NT2/D1 (cell line): Measurements from ENCODE around the gene PTRH2.

Experiments used
- DNase-seq: peaks from one replicate; pipeline ENCODE4 v3.0.0-alpha.2; 2011; ENCODE audit warnings: low read depth, low spot score
- H3K27me3 ChIP-seq: 2 replicates; pipeline ENCODE4 v1.6.0; 2011; ENCODE audit warnings: mild to moderate bottlenecking; ENCODE audit not compliant: insufficient read length, insufficient read depth
- H3K36me3 ChIP-seq: 2 replicates; pipeline ENCODE4 v1.6.1; 2011; ENCODE audit warnings: mild to moderate bottlenecking, low read length, mixed read lengths; ENCODE audit not compliant: insufficient read depth, insufficient read length
- H3K4me1 ChIP-seq: 2 replicates; pipeline ENCODE4 v1.5.1; 2011; ENCODE audit not compliant: insufficient read depth, insufficient read length
- H3K4me3 ChIP-seq: 2 replicates; pipeline ENCODE4 v1.5.1; 2011; ENCODE audit warnings: low read depth; ENCODE audit not compliant: insufficient read length
- H3K9ac ChIP-seq: 2 replicates; pipeline ENCODE4 v1.6.0; 2011; ENCODE audit warnings: low read depth; ENCODE audit not compliant: insufficient read length
- H3K9me3 ChIP-seq: 2 replicates; pipeline ENCODE4 v1.5.1; 2011; ENCODE audit warnings: mild to moderate bottlenecking, low read length; ENCODE audit not compliant: insufficient read depth
- SUZ12 ChIP-seq: IDR thresholded peaks from 2 replicates; pipeline ENCODE4 v1.6.1; 2011; ENCODE audit not compliant: insufficient read length, insufficient read depth; ENCODE audit errors: extremely low read depth
- YY1 ChIP-seq: IDR thresholded peaks from 2 replicates; pipeline ENCODE4 v1.6.1; 2011; ENCODE audit not compliant: insufficient read length, insufficient read depth
- ZNF274 ChIP-seq: IDR thresholded peaks from 2 replicates; pipeline ENCODE4 v1.6.1; 2011; ENCODE audit warnings: mild to moderate bottlenecking, low read depth, low read length

Gene PTRH2

GRCh38 chr17:59699786-59700185 lies 7.4 kb downstream of the PTRH2 start:
- Histone ChIP-seq H3K4me1 (no peaks in the 10 kb centered on the region), H3K9ac (no peak overlapping the region), H3K4me3 (no peak overlapping the region), H3K36me3 (peaks cover 92% of the 10 kb centered on the region), H3K9me3 (no peaks in the 10 kb centered on the region), H3K27me3 (no peaks in the 10 kb centered on the region)
- DNase-seq: no peak
- TF ChIP-seq ZNF274: no peak
- TF ChIP-seq SUZ12: no peak
- TF ChIP-seq YY1: no peak

- Histone ChIP-seq H3K36me3 (peaks cover 92% of the 10 kb centered on the region), H3K4me3 (no peak overlapping the region), H3K9ac (no peak overlapping the region), H3K4me1 (no peaks in the 10 kb centered on the region), H3K27me3 (no peaks in the 10 kb centered on the region), H3K9me3 (no peaks in the 10 kb centered on the region)
- TF ChIP-seq ZNF274: no peak
- TF ChIP-seq YY1: no peak
- TF ChIP-seq SUZ12: no peak
- DNase-seq: no peak
Observed at GRCh38 chr17:59699218-59699617, 8.0 kb downstream of the PTRH2 start.

- Histone ChIP-seq H3K36me3 (peaks cover 94% of the 10 kb centered on the region), H3K4me3 (no peak overlapping the region), H3K4me1 (no peaks in the 10 kb centered on the region), H3K27me3 (no peaks in the 10 kb centered on the region), H3K9ac (no peak overlapping the region), H3K9me3 (no peaks in the 10 kb centered on the region)
- no peak for DNase-seq
- TF ChIP-seq SUZ12: no peak
Observed at GRCh38 chr17:59698143-59698542, 9.1 kb downstream of the PTRH2 start.

- Histone ChIP-seq H3K9me3 (no peaks in the 10 kb centered on the region), H3K27me3 (no peaks in the 10 kb centered on the region), H3K36me3 (peaks cover 87% of the 10 kb centered on the region), H3K4me1 (no peaks in the 10 kb centered on the region), H3K4me3 (no peak overlapping the region), H3K9ac (no peak overlapping the region)
- no peak for DNase-seq
- TF ChIP-seq SUZ12 (no peak), YY1 (no peak), ZNF274 (no peak)
Observed at GRCh38 chr17:59696682-59697277, 10.4 kb downstream of the PTRH2 start.

GRCh38 chr17:59695945-59696681 lies 11.1 kb downstream of the PTRH2 start:
- Histone ChIP-seq H3K9ac (no peak overlapping the region), H3K36me3 (peaks cover 89% of the 10 kb centered on the region), H3K27me3 (no peaks in the 10 kb centered on the region), H3K4me3 (no peak overlapping the region), H3K9me3 (no peaks in the 10 kb centered on the region), H3K4me1 (no peaks in the 10 kb centered on the region)
- no peak for DNase-seq
- TF ChIP-seq ZNF274 (no peak), SUZ12 (no peak), YY1 (no peak)

- H3K9me3 ChIP-seq: no peaks in the 10 kb centered on the region
- no peak overlapping the region for H3K9ac ChIP-seq
- no peak for DNase-seq
- H3K27me3 ChIP-seq: no peaks in the 10 kb centered on the region
- TF ChIP-seq YY1 (no peak), ZNF274 (no peak), SUZ12 (no peak)
- H3K4me1 ChIP-seq: no peaks in the 10 kb centered on the region
- H3K36me3 ChIP-seq: peaks cover 89% of the 10 kb centered on the region
- H3K4me3 ChIP-seq: no peak overlapping the region
Observed at GRCh38 chr17:59694344-59694743, 12.9 kb downstream of the PTRH2 start.

GRCh38 chr17:59693582-59693981 lies 13.6 kb downstream of the PTRH2 start:
- no peaks in the 10 kb centered on the region for H3K4me1 ChIP-seq
- H3K9ac ChIP-seq: no peak overlapping the region
- H3K36me3 ChIP-seq: peaks cover 89% of the 10 kb centered on the region
- DNase-seq: no peak
- no peak overlapping the region for H3K4me3 ChIP-seq
- no peaks in the 10 kb centered on the region for H3K27me3 ChIP-seq
- H3K9me3 ChIP-seq: no peaks in the 10 kb centered on the region
- no peak for TF ChIP-seq SUZ12
- TF ChIP-seq ZNF274: no peak
- no peak for TF ChIP-seq YY1

- no peak for DNase-seq
- TF ChIP-seq SUZ12: no peak
- no peak for TF ChIP-seq ZNF274
- no peak for TF ChIP-seq YY1
- Histone ChIP-seq H3K36me3 (peaks cover 89% of the 10 kb centered on the region), H3K9me3 (no peaks in the 10 kb centered on the region), H3K4me3 (no peak overlapping the region), H3K27me3 (no peaks in the 10 kb centered on the region), H3K4me1 (no peaks in the 10 kb centered on the region), H3K9ac (no peak overlapping the region)
Observed at GRCh38 chr17:59688496-59688895, 18.7 kb downstream of the PTRH2 start.
